HepG2 (cell line): ENCODE measurements around the gene BEGAIN. TPM values are rescaled to one million over a fixed set of nuclear protein-coding genes. Genes with fewer than 3 reads are reported as not detected.
A peak's percentile ranks its signal among the peaks of the same experiment; 100 is the strongest.

ENCODE experiments used
- ATAC-seq: fragments of 200-7000 bp; cut with Tn5 transposase; 3 replicates; pipeline ENCODE4 v1.9.1; 2020; ENCODE audit warnings: mild to moderate bottlenecking, moderate library complexity
- BruUV-seq: library from RNA; stranded (reverse); fragments of 400-500 nt; replicated peaks from 2 replicates; lab custom pipeline; 2021; lab: Mats Ljungman, UMichigan
- CTCF ChIA-PET: fragments of 300-600 bp; formaldehyde crosslinking; extraction: SDS; loops from one replicate; lab custom pipeline; 2021; ENCODE audit warnings: low total read pairs, inconsistent platforms, low intra/inter-chr PET ratio; lab: Yijun Ruan, JAX
- POLR2A ChIA-PET: fragments of 350-600 bp; sonication (Branson Sonifier 250); formaldehyde crosslinking; loops from one replicate; lab custom pipeline; 2020; ENCODE audit warnings: antibody characterized with exemption, inconsistent platforms; lab: Yijun Ruan, JAX
- DNase-seq: peaks from one replicate; pipeline ENCODE4 v3.0.0-alpha.2; 2015; ENCODE audit warnings: low spot score
- FAIRE-seq: peaks from 3 replicates; lab custom pipeline; 2011; peaks lifted over from hg19 to GRCh38; lab: Jason Lieb, UNC
- H2AFZ ChIP-seq: one replicate; pipeline ENCODE4 v1.6.1; 2011; ENCODE audit warnings: low read length, inconsistent platforms
- H3K27ac ChIP-seq: fragments of 300-600 bp; 3 replicates; pipeline ENCODE4 v1.8.0; 2011; ENCODE audit warnings: mixed run types, mild to moderate bottlenecking, mixed read lengths, low read length, inconsistent platforms; ENCODE audit not compliant: insufficient read depth; ENCODE audit errors: extremely low read length
- H3K27me3 ChIP-seq, 2 experiments: fragments of 200-600 bp in 1 of 2; 2 replicates in 1 of 2; 3 replicates in 1 of 2; pipeline versions ENCODE4 v1.6.0 to v1.8.0; 2011; ENCODE audit warnings: low read length in 2 of 2, mild to moderate bottlenecking in 2 of 2, moderate library complexity in 2 of 2, inconsistent platforms in 1 of 2; ENCODE audit not compliant: insufficient read depth in 2 of 2, control insufficient read depth in 1 of 2
- H3K36me3 ChIP-seq, 2 experiments: fragments of 200-600 bp in 1 of 2; replicated peaks in 1 of 2; 2 replicates in 1 of 2; 3 replicates in 1 of 2; pipeline versions ENCODE4 v1.5.1 to v1.8.0; 2011; ENCODE audit warnings: low read length in 2 of 2, inconsistent platforms in 1 of 2; ENCODE audit not compliant: insufficient read depth in 2 of 2, control insufficient read depth in 1 of 2
- H3K4me1 ChIP-seq: 2 replicates; pipeline ENCODE4 v1.5.1; 2012; ENCODE audit warnings: low read length, inconsistent platforms; ENCODE audit not compliant: insufficient read depth
- H3K4me2 ChIP-seq: 2 replicates; pipeline ENCODE4 v1.6.0; 2011; ENCODE audit warnings: low read depth, low read length, inconsistent platforms
- H3K4me3 ChIP-seq, 3 experiments: fragments of 200-600 bp in 1 of 3; sonication (generic), shearing (Covaris generic) in 1 of 3; replicated peaks in 1 of 3; 2 replicates each; pipeline ENCODE4 v1.5.1; 2011 to 2016; ENCODE audit warnings: low read length in 3 of 3, inconsistent platforms in 2 of 3, low read depth in 2 of 3, mild to moderate bottlenecking in 2 of 3, control low read depth in 1 of 3, mixed read lengths in 1 of 3; ENCODE audit not compliant: insufficient read depth in 1 of 3
- H3K79me2 ChIP-seq: one replicate; pipeline ENCODE4 v1.6.1; 2011; ENCODE audit warnings: low read length, inconsistent platforms; ENCODE audit not compliant: insufficient read depth
- H3K9ac ChIP-seq: 2 replicates; pipeline ENCODE4 v1.6.0; 2011; ENCODE audit warnings: mild to moderate bottlenecking, low read depth, low read length, inconsistent platforms; ENCODE audit not compliant: insufficient read depth
- H3K9me3 ChIP-seq: 2 replicates; pipeline ENCODE4 v1.5.1; 2012; ENCODE audit warnings: mild to moderate bottlenecking, low read length
- H4K20me1 ChIP-seq: 2 replicates; pipeline ENCODE4 v1.6.0; 2011; ENCODE audit warnings: inconsistent platforms, mild to moderate bottlenecking, low read length, moderate library complexity; ENCODE audit not compliant: insufficient read depth
- DMAP1 ChIP-seq: IDR thresholded peaks from 2 replicates; pipeline ENCODE4 v1.6.1; 2016
- HNF4A ChIP-seq: sonication (generic); formaldehyde crosslinking; IDR thresholded peaks from 2 replicates; pipeline ENCODE4 v1.4.0; 2020; ENCODE audit warnings: missing genetic modification reagents
- HNRNPL ChIP-seq: fragments of 200-400 bp; formaldehyde crosslinking; IDR thresholded peaks from 2 replicates; pipeline ENCODE4 v1.6.1; 2017; ENCODE audit warnings: mild to moderate bottlenecking, low read depth, low read length
- NR2C2 ChIP-seq: sonication (generic); formaldehyde crosslinking; IDR thresholded peaks from 2 replicates; pipeline ENCODE4 v1.4.0; 2020; ENCODE audit warnings: missing genetic modification reagents, mild to moderate bottlenecking, moderate library complexity, borderline replicate concordance
- REXO4 ChIP-seq: sonication (generic); formaldehyde crosslinking; IDR thresholded peaks from 2 replicates; pipeline ENCODE4 v1.8.0; 2022; ENCODE audit warnings: missing genetic modification reagents, mild to moderate bottlenecking, borderline replicate concordance
- TRIM24 ChIP-seq: sonication (generic); formaldehyde crosslinking; IDR thresholded peaks from 2 replicates; pipeline ENCODE4 v1.8.0; 2022; ENCODE audit warnings: mild to moderate bottlenecking, missing genetic modification reagents
- ZKSCAN1 ChIP-seq: fragments of 150-350 bp; IDR thresholded peaks from 2 replicates; pipeline ENCODE4 v1.6.1; 2014; ENCODE audit warnings: low read length
- WGBS: methylation state at CpG from one replicate; pipeline ENCODE4 v1.1.6; 2017; ENCODE audit warnings: low lambda C conversion rate; 5-methylcytosine and 5-hydroxymethylcytosine counted together
- in situ Hi-C: cut with HindIII; loops from 2 replicates; pipeline ENCODE4 v1.10.0; 2017; ENCODE audit warnings: low pct_unique_long_range_greater_than_20kb; ENCODE audit not compliant: extremely low pct_ligation_motif_present
- intact Hi-C: fragments of 100-400 bp; cut with micrococcal nuclease; formaldehyde crosslinking; loops from one replicate; pipeline ENCODE4 v1.10.0; 2022; ENCODE audit not compliant: unreplicated experiment
- polyA plus RNA-seq, 8 experiments: library from polyadenylated mRNA; depleted of rRNA in 3 of 8; stranded (reverse) in 7 of 8; unstranded in 1 of 8; fragments of >200 nt; fragmentation: Illumina TruSeq in 4 of 8; extraction: Trizol in 4 of 8; gene quantifications; 2 replicates each; pipeline versions ENCODE4 v1.2.1 to v1.2.3, GENCODE V29; 2011 to 2016; ENCODE audit warnings: low read depth in 4 of 8, missing spikeins in 1 of 8, mixed read lengths in 1 of 8; ENCODE audit not compliant: insufficient read depth in 1 of 8
- total RNA-seq, 5 experiments: library from RNA; depleted of rRNA; stranded (reverse); fragments of >200 nt; fragmentation: Illumina TruSeq; extraction: Trizol; gene quantifications; 2 replicates each; pipeline ENCODE4 v1.2.3, GENCODE V29; 2016; ENCODE audit warnings: low read depth in 1 of 5
- TF ChIP-seq, protein P1 (sequence below): sonication (generic); formaldehyde crosslinking; IDR thresholded peaks from 2 replicates; pipeline ENCODE4 v1.5.1; 2020; ENCODE audit warnings: mild to moderate bottlenecking, missing genetic modification reagents, moderate library complexity
- TF ChIP-seq, protein P2 (sequence below): IDR thresholded peaks from 2 replicates; pipeline ENCODE4 v1.6.1; 2016; ENCODE audit warnings: missing compliant biosample characterization, missing genetic modification reagents, borderline replicate concordance
- TF ChIP-seq, protein P3 (sequence below): sonication (generic); formaldehyde crosslinking; IDR thresholded peaks from 2 replicates; pipeline ENCODE4 v1.4.0; 2020; ENCODE audit warnings: missing genetic modification reagents

The BEGAIN gene
- total and polyA plus RNA-seq, 2 of the 13 experiments (the other 11 are each of a cell fraction or from before 2014, with no cell fraction given), result not detected

DNA sequence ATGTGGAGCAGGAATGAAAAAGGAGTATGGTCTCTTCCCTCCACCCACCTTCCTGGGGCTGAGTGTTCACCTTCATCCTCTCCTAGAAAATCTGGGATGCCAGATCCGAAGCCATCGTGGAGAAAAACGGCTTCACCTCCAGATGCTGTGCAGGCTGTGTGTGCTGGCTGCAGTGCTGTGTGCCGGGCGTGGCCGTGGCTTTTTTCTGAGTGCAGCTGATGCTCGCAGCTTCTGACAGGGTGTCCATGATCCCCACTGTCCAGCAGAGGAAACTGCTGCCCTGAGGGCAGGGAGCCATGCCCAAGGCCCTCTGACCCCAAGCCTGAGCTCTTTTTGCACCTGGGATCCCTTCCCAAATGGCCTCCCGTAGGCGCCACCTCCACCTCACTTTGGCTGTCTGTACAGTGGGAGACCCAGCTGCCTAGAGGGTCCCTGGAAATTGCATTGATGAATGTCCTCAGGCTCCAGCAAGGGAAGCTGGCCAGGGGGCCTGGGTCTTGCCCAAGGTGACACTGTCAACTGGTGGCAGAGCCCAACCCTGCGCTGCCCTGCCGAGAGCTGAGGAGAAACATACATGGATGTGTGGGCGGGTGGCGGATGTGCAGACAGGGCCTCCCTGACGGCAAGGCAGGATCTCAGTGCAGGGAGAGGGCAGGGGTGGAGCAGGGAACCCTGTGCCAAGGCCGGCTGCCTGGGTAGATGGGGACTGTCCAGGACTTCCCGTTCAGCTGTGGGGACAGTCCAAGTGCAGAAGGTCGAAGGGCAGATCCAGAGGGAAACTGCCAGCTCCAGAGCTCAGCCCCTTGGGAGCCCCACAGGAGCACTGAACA lies 53.3 kb downstream of the BEGAIN start:
- H3K4me2 ChIP-seq, result peak overlapping the region; percentile 18
- BruUV-seq, result no TSS peak
- ATAC-seq, result peak; percentile 50
- no peaks in the 10 kb centered on the region for H3K36me3 ChIP-seq
- in situ Hi-C loops, result loop anchor here (5.0 kb wide), 1 partner anchor 108 kb away; no protein-coding TSS in a partner anchor
- H3K4me1 ChIP-seq, result peaks cover 21% of the 10 kb centered on the region
- H3K9ac ChIP-seq, result no peak overlapping the region
- no peaks in the 10 kb centered on the region for H3K9me3 ChIP-seq
- H3K79me2 ChIP-seq, result no peaks in the 10 kb centered on the region
- DNase-seq, result no peak
- WGBS, result 45% methylated on average over 12 of the region's 17 CpGs
- no peak overlapping the region for H3K4me3 ChIP-seq
- TF ChIP-seq, protein P1, sequence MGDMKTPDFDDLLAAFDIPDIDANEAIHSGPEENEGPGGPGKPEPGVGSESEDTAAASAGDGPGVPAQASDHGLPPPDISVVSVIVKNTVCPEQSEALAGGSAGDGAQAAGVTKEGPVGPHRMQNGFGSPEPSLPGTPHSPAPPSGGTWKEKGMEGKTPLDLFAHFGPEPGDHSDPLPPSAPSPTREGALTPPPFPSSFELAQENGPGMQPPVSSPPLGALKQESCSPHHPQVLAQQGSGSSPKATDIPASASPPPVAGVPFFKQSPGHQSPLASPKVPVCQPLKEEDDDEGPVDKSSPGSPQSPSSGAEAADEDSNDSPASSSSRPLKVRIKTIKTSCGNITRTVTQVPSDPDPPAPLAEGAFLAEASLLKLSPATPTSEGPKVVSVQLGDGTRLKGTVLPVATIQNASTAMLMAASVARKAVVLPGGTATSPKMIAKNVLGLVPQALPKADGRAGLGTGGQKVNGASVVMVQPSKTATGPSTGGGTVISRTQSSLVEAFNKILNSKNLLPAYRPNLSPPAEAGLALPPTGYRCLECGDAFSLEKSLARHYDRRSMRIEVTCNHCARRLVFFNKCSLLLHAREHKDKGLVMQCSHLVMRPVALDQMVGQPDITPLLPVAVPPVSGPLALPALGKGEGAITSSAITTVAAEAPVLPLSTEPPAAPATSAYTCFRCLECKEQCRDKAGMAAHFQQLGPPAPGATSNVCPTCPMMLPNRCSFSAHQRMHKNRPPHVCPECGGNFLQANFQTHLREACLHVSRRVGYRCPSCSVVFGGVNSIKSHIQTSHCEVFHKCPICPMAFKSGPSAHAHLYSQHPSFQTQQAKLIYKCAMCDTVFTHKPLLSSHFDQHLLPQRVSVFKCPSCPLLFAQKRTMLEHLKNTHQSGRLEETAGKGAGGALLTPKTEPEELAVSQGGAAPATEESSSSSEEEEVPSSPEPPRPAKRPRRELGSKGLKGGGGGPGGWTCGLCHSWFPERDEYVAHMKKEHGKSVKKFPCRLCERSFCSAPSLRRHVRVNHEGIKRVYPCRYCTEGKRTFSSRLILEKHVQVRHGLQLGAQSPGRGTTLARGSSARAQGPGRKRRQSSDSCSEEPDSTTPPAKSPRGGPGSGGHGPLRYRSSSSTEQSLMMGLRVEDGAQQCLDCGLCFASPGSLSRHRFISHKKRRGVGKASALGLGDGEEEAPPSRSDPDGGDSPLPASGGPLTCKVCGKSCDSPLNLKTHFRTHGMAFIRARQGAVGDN, result peak; percentile 49
- TF ChIP-seq, protein P2, sequence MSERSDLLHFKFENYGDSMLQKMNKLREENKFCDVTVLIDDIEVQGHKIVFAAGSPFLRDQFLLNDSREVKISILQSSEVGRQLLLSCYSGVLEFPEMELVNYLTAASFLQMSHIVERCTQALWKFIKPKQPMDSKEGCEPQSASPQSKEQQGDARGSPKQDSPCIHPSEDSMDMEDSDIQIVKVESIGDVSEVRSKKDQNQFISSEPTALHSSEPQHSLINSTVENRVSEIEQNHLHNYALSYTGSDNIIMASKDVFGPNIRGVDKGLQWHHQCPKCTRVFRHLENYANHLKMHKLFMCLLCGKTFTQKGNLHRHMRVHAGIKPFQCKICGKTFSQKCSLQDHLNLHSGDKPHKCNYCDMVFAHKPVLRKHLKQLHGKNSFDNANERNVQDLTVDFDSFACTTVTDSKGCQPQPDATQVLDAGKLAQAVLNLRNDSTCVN (CRISPR knock-in tag), result peak; percentile 89
- TF ChIP-seq NR2C2 (peak; percentile 34; the same call in 1 of the 2 replicates), HNRNPL (peak; percentile 59; the same call in 1 of the 2 replicates), TRIM24 (CRISPR knock-in tag) (no peak), HNF4A (CRISPR knock-in tag) (peak; percentile 28; the same call in 1 of the 2 replicates), DMAP1 (no peak), ZKSCAN1 (no peak), REXO4 (no peak)
- TF ChIP-seq, protein P3, sequence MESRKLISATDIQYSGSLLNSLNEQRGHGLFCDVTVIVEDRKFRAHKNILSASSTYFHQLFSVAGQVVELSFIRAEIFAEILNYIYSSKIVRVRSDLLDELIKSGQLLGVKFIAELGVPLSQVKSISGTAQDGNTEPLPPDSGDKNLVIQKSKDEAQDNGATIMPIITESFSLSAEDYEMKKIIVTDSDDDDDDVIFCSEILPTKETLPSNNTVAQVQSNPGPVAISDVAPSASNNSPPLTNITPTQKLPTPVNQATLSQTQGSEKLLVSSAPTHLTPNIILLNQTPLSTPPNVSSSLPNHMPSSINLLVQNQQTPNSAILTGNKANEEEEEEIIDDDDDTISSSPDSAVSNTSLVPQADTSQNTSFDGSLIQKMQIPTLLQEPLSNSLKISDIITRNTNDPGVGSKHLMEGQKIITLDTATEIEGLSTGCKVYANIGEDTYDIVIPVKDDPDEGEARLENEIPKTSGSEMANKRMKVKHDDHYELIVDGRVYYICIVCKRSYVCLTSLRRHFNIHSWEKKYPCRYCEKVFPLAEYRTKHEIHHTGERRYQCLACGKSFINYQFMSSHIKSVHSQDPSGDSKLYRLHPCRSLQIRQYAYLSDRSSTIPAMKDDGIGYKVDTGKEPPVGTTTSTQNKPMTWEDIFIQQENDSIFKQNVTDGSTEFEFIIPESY (CRISPR knock-in tag), result peak; percentile 27; the same call in 1 of the 2 replicates
- TF ChIP-seq, all 625 proteins: peak for 6
- POLR2A ChIA-PET, result no interaction called here
- CTCF ChIA-PET, result no interaction called here
- H3K27me3 ChIP-seq, result peaks cover 0 to 4% of the 10 kb centered on the region in 2 experiments; a peak in 1 of 5 replicates
- intact Hi-C loops, result no loop called here
- H2AFZ ChIP-seq, result no peak overlapping the region
- no peaks in the 10 kb centered on the region for H4K20me1 ChIP-seq
- H3K27ac ChIP-seq, result no peak overlapping the region
- FAIRE-seq, result no peak
